Left renal cortex interstitium (tissue), 4 donors: Measurements from ENCODE around the gene DNAJC2. TPM values are rescaled to one million over a fixed set of nuclear protein-coding genes. Genes with fewer than 3 reads are reported as not detected.
"Not testable (repeated sequence)": the region's sequence is repeated elsewhere in the genome, so short reads cannot be mapped to it uniquely, and the experiment has no call there.

Source experiments
- DNase-seq, 4 donors: peaks; one replicate each; pipeline ENCODE4 v3.0.0-alpha.2; 2013; ENCODE audit warnings: low read depth in 4 of 4, low spot score in 2 of 4, missing footprints in 1 of 4
- polyA plus RNA-seq, 4 donors: library from polyadenylated mRNA; unstranded; fragments of 120-200 nt; gene quantifications; one replicate each; pipeline ENCODE4 v1.2.1, GENCODE V29; 2013; ENCODE audit not compliant: insufficient read length in 4 of 4

DNAJC2 gene
- polyA plus RNA-seq, 4 donors: 41.3 to 53.7 (median 51.3) TPM

DNA sequence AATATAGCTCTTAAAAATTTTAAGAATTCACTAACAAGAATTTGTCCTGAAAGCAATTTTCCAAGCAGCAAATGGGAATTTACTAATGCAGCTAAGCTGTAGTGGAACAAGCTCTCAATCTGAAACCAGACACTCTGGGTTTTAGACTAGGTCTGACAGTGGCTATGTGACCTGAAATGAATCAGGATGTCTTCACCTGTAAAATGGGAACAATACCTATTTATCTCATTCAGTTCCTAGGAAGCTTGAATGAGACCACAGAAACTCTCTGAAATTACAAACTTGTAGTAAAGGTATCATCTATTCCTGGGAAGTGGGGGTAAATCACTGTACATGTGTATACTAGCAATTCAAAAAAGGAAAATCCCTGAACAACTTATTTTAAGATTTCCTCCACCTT is 1.2 kb downstream of the DNAJC2 start:
- DNase-seq: no peak

DNA sequence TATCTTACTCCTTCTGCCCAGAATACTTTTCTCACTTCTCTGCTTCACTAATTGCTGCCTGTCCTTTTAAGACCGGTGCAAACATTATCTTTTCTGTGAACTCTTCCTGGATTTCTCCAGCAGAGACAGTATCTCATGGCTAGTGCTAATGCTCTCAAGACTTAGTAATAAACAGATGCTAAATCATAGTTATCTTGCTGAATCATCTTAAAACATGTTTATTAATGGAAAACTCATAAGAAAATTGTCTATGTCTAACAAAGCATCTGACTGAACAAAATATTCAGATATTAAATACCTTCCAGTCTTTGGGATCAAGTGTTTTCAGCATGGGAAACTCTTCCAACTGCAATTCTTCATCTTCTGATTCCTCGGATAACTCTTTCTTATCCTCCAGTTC is 3.1 kb downstream of the DNAJC2 start:
- DNase-seq: no peak

GRCh38 chr7:103338864-103339263 is 5.7 kb downstream of the DNAJC2 start:
- no peak for DNase-seq

GRCh38 chr7:103336761-103337160 is 7.8 kb downstream of the DNAJC2 start:
- no peak for DNase-seq

DNA sequence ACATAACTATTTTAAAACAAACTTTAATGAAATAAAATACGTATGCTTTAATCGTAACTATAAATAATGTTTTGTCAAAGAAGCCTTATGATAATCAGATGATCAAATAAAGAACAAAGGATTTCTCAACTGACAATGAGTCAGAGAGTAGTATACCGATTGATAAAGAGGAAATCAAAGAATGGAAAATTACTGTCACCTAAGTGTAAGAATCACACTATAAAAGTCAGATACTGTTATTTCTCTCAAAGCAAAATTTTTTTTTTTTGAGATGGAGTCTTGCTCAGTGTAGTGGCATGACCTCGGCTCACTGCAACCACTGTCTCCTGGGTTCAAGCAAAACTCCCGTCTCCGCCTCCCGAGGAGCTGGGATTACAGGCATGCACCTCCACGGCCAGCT is 18.8 kb downstream of the DNAJC2 start:
- DNase-seq: no peak

GRCh38 chr7:103317009-103317408 is 27.6 kb downstream of the DNAJC2 start:
- DNase-seq: no peak

- no peak for DNase-seq
These were observed 28.1 kb downstream of the DNAJC2 start for GRCh38 chr7:103316380-103316941.

GRCh38 chr7:103314852-103315251 is 29.7 kb downstream of the DNAJC2 start:
- DNase-seq: no peak

DNA sequence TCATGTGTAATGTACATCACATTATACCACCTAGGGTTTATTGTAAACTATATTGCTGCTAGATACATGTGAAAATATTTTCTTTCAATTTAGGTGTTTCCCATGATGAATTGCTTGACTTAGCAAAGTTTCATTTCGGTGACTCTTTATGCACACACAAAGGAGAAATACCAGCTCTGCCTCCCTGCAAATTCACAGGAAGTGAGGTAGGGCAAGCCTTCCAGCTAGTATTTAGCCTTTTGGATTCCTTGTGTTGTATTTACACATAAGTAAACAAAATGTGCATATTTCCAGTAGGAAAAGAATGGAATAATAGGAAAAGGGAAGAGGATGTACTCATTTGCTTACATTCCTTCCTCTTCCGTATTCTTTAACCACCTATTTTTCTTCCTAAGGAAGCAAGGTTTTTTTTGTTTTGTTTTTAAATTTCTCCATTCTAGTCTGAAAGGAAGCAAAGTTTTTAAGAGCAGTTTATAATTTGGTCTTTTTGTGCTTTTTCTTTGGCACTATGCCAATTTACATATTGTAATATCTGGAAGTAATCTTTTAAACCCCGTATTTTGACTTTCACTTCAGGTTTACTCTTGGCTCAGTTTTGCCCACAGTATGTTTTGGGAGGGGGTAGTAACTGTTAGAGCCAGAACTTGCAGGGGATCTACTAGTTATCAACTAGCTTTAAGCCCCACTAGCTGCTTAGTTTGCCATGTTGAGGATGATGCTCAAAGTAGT is 36.9 kb downstream of the DNAJC2 start:
- no peak for DNase-seq

- no peak for DNase-seq
These were observed 43.1 kb downstream of the DNAJC2 start for GRCh38 chr7:103301441-103301840.

DNA sequence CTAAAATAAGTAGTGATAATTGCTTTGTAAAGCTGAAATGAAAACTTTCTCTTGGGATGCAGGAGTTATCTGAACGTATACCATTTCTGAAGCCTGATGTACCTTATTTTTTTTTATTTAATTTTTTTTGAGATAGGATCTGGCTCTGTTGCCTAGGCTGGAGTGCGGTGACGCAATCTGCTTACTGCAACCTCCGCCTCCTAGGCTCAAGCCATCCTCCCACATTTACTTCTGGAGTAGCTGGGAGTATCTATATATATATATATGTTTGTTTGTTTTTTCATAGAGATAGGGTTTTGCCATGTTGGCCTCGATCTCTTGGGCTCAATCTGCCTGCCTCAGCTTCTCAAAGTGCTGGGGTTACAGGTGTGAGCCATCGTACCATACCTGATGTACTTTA is 44.9 kb downstream of the DNAJC2 start:
- no peak for DNase-seq

DNA sequence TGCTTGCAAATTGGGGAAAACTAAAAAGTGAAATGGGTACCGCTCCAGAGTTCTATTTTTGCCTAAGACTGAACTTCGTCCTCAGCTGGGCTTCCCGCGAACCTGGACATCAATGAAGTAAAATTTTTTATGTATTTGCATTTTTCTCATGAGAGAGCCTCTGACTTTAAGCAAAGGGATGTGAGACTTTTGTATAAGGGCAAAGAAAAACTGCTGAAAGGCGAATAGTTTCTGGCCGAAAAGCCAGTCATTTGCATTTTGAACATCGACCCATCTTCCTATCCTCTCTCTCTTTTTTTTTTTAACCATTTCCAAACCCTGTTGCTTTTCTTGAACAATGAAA is 46.8 kb downstream of the DNAJC2 start:
- DNase-seq: peak in 1 of 4 donors; percentile 2

DNA sequence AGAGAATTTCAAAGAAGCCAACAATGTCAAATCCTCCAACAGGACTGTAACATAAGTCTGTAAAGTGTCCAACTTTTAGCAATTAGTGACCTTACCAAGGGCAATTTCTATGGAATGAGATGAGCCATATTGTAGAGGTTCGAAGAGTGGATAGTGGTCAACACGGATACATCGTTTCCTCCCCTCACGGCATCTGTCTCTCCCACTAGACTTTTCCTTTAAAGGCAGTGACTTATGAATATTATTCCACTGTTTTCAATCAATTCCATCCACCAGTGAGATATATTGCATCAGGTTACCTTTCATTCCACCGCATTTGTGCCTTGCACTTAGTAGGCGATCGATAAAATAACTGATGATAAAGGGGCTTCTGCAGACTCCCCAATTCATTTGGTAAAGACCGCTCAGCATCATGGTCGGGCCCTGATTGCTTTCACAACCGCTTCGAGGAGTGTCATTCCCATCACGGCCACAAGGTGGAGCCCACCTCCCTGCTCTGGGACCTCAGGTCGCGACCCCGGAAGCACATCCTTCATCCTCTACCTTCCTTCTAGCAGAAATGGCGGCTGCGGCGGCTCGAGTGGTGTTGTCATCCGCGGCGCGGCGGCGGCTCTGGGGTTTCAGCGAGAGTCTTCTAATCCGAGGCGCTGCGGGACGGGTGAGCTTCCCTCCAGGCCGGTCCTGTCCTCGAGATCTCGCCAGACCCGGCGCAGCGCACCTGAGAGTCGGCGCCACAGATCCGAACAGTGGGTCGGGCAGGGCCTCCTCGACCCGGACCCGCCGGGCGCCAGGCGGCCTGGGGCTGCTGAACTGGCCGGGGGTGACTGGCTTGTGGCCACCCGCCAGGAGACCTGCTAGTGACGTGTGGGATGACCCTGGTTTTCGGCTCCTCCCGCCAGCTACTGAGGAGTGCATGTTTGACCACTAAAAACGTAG is 47.4 kb downstream of the DNAJC2 start, which contains the start of gene PMPCB:
TSS of gene PMPCB (plus strand) at position 535 of the 936 bp plus-strand sequence. CDS start at position 560, 25 bp downstream.
- peak; percentile 72 to 90 (median 78) for DNase-seq

GRCh38 chr7:103293526-103293925 is 51.0 kb downstream of the DNAJC2 start:
- no peak for DNase-seq

DNA sequence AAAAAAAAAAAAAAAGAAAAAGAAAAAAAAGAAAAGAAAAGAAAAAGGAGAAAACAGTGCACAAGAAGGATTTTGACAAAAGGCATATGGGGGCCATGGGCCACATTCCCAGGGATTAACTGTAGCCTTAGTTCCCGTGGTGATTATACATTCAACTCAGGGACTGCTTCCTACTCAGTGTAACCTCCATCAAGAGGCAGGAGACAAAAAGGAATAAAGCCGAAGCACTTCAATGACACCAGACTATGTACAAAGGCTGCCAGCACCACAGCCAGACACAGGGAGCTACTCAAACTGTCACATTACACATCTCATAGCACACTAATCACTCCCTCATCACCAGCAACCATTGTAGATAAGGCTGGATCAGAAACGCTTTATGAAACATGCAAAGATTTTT is 52.4 kb downstream of the DNAJC2 start:
- no peak for DNase-seq

GRCh38 chr7:103282802-103283427 is 61.7 kb downstream of the DNAJC2 start:
- DNase-seq: not testable (repeated sequence)

DNA sequence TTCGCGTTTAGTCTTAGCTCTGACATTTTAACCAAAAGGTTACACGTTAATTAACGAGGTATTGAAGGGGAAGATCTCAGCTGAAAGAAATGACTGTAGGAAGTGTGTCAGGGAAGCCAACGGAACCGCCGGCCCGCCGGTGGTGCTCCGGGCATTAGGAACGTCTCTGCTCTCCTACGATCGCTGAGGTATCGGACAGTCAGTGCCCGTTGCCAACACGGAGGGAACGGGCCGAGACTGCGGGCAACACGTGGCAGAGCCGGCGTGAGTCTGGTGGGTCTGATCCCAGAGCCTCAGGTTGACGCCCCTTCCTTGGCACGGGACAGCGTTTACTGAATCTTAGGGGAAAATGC is 63.8 kb downstream of the DNAJC2 start:
- DNase-seq: peak in 1 of 4 donors; percentile 0

GRCh38 chr7:103279963-103280802 is 64.4 kb downstream of the DNAJC2 start:
- peak in 2 of 4 donors; percentile 41 to 49 for DNase-seq

GRCh38 chr7:103279636-103279962 is 65.0 kb downstream of the DNAJC2 start:
- DNase-seq: peak in 1 of 4 donors; percentile 3

DNA sequence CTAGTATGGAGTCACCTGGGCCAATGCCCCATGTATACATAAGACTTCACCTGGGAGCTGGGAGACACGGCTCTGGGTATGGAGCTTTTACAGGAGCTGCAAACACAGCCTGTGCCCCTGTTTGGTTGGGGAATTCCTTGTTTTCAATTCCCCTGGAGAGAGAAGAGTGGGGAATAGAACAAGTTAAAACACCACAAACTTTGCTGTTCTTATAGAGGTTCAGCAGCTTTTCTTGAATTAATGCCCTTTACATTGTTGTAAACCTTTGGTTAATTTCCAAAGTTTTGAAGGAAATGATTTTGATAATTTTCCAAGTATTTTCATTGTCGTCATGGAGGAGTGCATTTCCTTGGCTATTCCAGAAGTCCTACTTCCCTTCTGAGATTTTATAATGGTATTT is 66.4 kb downstream of the DNAJC2 start:
- DNase-seq: not testable (repeated sequence)
